ENCODE data around the gene SERINC3. TPM values are rescaled to one million over a fixed set of nuclear protein-coding genes. Genes with fewer than 3 reads are reported as not detected.

Gene SERINC3
- total and polyA plus RNA-seq, 2 of the 13 experiments (the other 11 are each of a cell fraction or from before 2014, with no cell fraction given): 82.0 to 226 TPM

DNA sequence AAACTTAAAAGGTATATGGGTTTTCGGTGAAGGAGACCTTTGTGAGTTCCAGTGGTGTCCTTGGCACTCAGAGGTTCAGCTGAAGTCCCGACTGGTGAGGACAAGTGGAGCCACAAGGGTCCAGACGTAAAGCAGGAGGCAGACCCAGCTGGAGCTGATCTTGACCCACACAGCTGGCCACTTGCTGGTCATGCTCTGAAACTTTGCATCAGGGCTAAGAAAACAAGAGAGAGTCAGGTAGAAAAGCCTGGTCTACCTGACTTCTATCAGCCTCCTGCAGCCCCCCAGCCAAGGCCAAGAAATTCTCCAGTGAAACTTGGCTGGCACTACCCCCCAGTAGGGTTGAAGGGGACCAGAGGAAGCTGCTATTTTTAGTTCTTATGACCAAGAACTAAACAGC is 21.6 kb downstream of the SERINC3 start:
- Histone ChIP-seq H3K9ac (ENCODE audit: insufficient read depth, low read depth, low read length) (no peak overlapping the region), H3K9me3 (ENCODE audit: low read length) (no peaks in the 10 kb centered on the region), H3K36me3 (replicated peaks in 1 of 2; ENCODE audit: control insufficient read depth in 1 of 2, insufficient read depth in 2 of 2, low read length in 2 of 2) (peaks cover 45 to 83% of the 10 kb centered on the region in 2 experiments), H3K27me3 (ENCODE audit: control insufficient read depth in 1 of 2, insufficient read depth in 2 of 2, low read length in 2 of 2) (no peaks in the 10 kb centered on the region), H2AFZ (ENCODE audit: low read length) (no peak overlapping the region), H3K79me2 (ENCODE audit: insufficient read depth, low read length) (no peaks in the 10 kb centered on the region), H4K20me1 (ENCODE audit: insufficient read depth, low read length) (no peaks in the 10 kb centered on the region), H3K4me3 (replicated peaks in 1 of 3; ENCODE audit: insufficient read depth in 1 of 3, low read depth in 2 of 3, low read length in 3 of 3) (no peak overlapping the region), H3K27ac (ENCODE audit: extremely low read length, insufficient read depth, low read length) (no peak overlapping the region), H3K4me2 (ENCODE audit: low read depth, low read length) (no peak overlapping the region), H3K4me1 (ENCODE audit: insufficient read depth, low read length) (peaks cover 17% of the 10 kb centered on the region)
- WGBS (ENCODE audit: low lambda C conversion rate): 93% methylated on average over 3 of the region's 3 CpGs
- no TSS peak for BruUV-seq (replicated peaks)
- intact Hi-C loops (cut with micrococcal nuclease; ENCODE audit: unreplicated experiment) (no loop called here), in situ Hi-C loops (cut with HindIII; ENCODE audit: extremely low pct_ligation_motif_present, low pct_unique_long_range_greater_than_20kb) (no loop called here)
- DNase-seq (ENCODE audit: low spot score): no peak
- no peak for ATAC-seq
- TF ChIP-seq, protein P1, sequence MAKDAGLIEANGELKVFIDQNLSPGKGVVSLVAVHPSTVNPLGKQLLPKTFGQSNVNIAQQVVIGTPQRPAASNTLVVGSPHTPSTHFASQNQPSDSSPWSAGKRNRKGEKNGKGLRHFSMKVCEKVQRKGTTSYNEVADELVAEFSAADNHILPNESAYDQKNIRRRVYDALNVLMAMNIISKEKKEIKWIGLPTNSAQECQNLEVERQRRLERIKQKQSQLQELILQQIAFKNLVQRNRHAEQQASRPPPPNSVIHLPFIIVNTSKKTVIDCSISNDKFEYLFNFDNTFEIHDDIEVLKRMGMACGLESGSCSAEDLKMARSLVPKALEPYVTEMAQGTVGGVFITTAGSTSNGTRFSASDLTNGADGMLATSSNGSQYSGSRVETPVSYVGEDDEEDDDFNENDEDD (CRISPR knock-in tag; IDR thresholded peaks at IDR 0.05; ENCODE audit: borderline replicate concordance): no peak
- TF ChIP-seq PCBP1 (IDR thresholded peaks at IDR 0.05; ENCODE audit: borderline replicate concordance, low read depth, low read length): no peak
- TF ChIP-seq KDM1A (CRISPR knock-in tag; IDR thresholded peaks at IDR 0.05): no peak
- TF ChIP-seq REPIN1 (CRISPR knock-in tag; IDR thresholded peaks at IDR 0.05; ENCODE audit: borderline replicate concordance, low read depth): no peak
- TF ChIP-seq ZSCAN9 (CRISPR knock-in tag; IDR thresholded peaks at IDR 0.05; ENCODE audit: borderline replicate concordance): no peak
- TF ChIP-seq, protein P2, sequence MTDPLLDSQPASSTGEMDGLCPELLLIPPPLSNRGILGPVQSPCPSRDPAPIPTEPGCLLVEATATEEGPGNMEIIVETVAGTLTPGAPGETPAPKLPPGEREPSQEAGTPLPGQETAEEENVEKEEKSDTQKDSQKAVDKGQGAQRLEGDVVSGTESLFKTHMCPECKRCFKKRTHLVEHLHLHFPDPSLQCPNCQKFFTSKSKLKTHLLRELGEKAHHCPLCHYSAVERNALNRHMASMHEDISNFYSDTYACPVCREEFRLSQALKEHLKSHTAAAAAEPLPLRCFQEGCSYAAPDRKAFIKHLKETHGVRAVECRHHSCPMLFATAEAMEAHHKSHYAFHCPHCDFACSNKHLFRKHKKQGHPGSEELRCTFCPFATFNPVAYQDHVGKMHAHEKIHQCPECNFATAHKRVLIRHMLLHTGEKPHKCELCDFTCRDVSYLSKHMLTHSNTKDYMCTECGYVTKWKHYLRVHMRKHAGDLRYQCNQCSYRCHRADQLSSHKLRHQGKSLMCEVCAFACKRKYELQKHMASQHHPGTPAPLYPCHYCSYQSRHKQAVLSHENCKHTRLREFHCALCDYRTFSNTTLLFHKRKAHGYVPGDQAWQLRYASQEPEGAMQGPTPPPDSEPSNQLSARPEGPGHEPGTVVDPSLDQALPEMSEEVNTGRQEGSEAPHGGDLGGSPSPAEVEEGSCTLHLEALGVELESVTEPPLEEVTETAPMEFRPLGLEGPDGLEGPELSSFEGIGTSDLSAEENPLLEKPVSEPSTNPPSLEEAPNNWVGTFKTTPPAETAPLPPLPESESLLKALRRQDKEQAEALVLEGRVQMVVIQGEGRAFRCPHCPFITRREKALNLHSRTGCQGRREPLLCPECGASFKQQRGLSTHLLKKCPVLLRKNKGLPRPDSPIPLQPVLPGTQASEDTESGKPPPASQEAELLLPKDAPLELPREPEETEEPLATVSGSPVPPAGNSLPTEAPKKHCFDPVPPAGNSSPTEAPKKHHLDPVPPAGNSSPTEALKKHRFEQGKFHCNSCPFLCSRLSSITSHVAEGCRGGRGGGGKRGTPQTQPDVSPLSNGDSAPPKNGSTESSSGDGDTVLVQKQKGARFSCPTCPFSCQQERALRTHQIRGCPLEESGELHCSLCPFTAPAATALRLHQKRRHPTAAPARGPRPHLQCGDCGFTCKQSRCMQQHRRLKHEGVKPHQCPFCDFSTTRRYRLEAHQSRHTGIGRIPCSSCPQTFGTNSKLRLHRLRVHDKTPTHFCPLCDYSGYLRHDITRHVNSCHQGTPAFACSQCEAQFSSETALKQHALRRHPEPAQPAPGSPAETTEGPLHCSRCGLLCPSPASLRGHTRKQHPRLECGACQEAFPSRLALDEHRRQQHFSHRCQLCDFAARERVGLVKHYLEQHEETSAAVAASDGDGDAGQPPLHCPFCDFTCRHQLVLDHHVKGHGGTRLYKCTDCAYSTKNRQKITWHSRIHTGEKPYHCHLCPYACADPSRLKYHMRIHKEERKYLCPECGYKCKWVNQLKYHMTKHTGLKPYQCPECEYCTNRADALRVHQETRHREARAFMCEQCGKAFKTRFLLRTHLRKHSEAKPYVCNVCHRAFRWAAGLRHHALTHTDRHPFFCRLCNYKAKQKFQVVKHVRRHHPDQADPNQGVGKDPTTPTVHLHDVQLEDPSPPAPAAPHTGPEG (CRISPR knock-in tag; IDR thresholded peaks at IDR 0.05): no peak
- no peak for TF ChIP-seq RCOR2 (CRISPR knock-in tag; IDR thresholded peaks at IDR 0.05)
- no peak for TF ChIP-seq NR2F6 (IDR thresholded peaks at IDR 0.05)
- TF ChIP-seq NR2F6 (CRISPR knock-in tag; IDR thresholded peaks at IDR 0.05): no peak
- TF ChIP-seq, protein P3, sequence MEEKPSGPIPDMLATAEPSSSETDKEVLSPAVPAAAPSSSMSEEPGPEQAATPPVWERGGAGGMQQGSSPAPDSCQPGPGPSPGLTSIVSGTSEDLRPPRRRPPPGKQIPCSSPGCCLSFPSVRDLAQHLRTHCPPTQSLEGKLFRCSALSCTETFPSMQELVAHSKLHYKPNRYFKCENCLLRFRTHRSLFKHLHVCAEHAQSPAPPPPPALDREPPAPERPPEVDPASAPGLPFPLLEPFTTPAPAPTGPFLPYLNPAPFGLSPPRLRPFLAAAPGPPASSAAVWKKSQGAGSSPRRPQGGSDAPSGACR (CRISPR knock-in tag; IDR thresholded peaks at IDR 0.05): no peak
- no peak for TF ChIP-seq TBX3 (IDR thresholded peaks at IDR 0.05; ENCODE audit: borderline replicate concordance)
- TF ChIP-seq, protein P4, sequence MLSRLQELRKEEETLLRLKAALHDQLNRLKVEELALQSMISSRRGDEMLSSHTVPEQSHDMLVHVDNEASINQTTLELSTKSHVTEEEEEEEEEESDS (CRISPR knock-in tag; IDR thresholded peaks at IDR 0.05; ENCODE audit: borderline replicate concordance): no peak
- TF ChIP-seq ZNF777 (CRISPR knock-in tag; IDR thresholded peaks at IDR 0.05): no peak
- TF ChIP-seq ZNF773 (CRISPR knock-in tag; IDR thresholded peaks at IDR 0.05; ENCODE audit: borderline replicate concordance): no peak
- no peak for TF ChIP-seq CHD4 (IDR thresholded peaks at IDR 0.05; ENCODE audit: borderline replicate concordance, low read length)
- CTCF ChIA-PET (ENCODE audit: low intra/inter-chr PET ratio, low total read pairs): no interaction called here
- POLR2A ChIA-PET: no interaction called here
- FAIRE-seq: no peak
